Peyer's patch (tissue), 4 donors: ENCODE data around the gene ADH7. TPM values are rescaled to one million over a fixed set of nuclear protein-coding genes. Genes with fewer than 3 reads are reported as not detected.
"Not testable (repeated sequence)": the region's sequence is repeated elsewhere in the genome, so short reads cannot be mapped to it uniquely, and the experiment has no call there.

Source experiments
- DNase-seq, 3 donors: peaks; one replicate each; pipeline ENCODE4 v3.0.0-alpha.2; 2017 to 2019
- H3K27ac ChIP-seq, 4 donors: fragments of 200-600 bp; sonication (generic); one replicate each; pipeline ENCODE4 v1.5.1; 2016 to 2019
- H3K27me3 ChIP-seq, 2 donors: fragments of 200-600 bp; sonication (generic); one replicate each; pipeline ENCODE4 v1.5.1; 2019
- H3K36me3 ChIP-seq, 3 donors: fragments of 200-600 bp; sonication (generic); one replicate each; pipeline ENCODE4 v1.5.1; 2016 to 2019
- H3K4me1 ChIP-seq, 4 donors: fragments of 200-600 bp; sonication (generic); one replicate each; pipeline ENCODE4 v1.5.1; 2016 to 2019
- H3K4me3 ChIP-seq, 4 donors: fragments of 200-600 bp; sonication (generic); 1 replicate in 3 of 4; 2 replicates in 1 of 4; pipeline ENCODE4 v1.5.1; 2016 to 2019; ENCODE audit warnings: mild to moderate bottlenecking in 1 of 4
- H3K9me3 ChIP-seq, 4 donors: fragments of 200-600 bp; sonication (generic); one replicate each; pipeline ENCODE4 v1.5.1; 2016 to 2019; ENCODE audit warnings: mild to moderate bottlenecking in 1 of 4
- POLR2A ChIP-seq, 2 donors: fragments of 450-650 bp; IDR thresholded peaks; one replicate each; pipeline ENCODE4 v1.5.1; 2017; ENCODE audit warnings: antibody characterized with exemption in 2 of 2, mild to moderate bottlenecking in 2 of 2, moderate library complexity in 2 of 2
- total RNA-seq, 4 donors: library from RNA; depleted of rRNA; stranded (reverse); fragments of >200 nt; gene quantifications; one replicate each; pipeline ENCODE4 v1.1.0, GENCODE V29; 2016
- TF ChIP-seq, protein P1 (sequence below), 6 experiments: fragments of 450-650 bp in 4 of 6; fragments of 200-600 bp in 2 of 6; sonication (generic) in 1 of 6; IDR thresholded peaks; one replicate each; pipeline ENCODE4 v1.5.1; 2017 to 2019; ENCODE audit warnings: antibody characterized with exemption in 6 of 6, mild to moderate bottlenecking in 3 of 6, moderate library complexity in 1 of 6

Gene ADH7
- total RNA-seq, 4 donors from 2014 or later: not detected

- no peaks in the 10 kb centered on the region for H3K9me3 ChIP-seq
- no peak overlapping the region for H3K27ac ChIP-seq
- no peak overlapping the region for H3K4me3 ChIP-seq
- no peaks in the 10 kb centered on the region for H3K27me3 ChIP-seq
- no peaks in the 10 kb centered on the region for H3K36me3 ChIP-seq
- DNase-seq: no peak
- TF ChIP-seq, protein P1, sequence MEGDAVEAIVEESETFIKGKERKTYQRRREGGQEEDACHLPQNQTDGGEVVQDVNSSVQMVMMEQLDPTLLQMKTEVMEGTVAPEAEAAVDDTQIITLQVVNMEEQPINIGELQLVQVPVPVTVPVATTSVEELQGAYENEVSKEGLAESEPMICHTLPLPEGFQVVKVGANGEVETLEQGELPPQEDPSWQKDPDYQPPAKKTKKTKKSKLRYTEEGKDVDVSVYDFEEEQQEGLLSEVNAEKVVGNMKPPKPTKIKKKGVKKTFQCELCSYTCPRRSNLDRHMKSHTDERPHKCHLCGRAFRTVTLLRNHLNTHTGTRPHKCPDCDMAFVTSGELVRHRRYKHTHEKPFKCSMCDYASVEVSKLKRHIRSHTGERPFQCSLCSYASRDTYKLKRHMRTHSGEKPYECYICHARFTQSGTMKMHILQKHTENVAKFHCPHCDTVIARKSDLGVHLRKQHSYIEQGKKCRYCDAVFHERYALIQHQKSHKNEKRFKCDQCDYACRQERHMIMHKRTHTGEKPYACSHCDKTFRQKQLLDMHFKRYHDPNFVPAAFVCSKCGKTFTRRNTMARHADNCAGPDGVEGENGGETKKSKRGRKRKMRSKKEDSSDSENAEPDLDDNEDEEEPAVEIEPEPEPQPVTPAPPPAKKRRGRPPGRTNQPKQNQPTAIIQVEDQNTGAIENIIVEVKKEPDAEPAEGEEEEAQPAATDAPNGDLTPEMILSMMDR (IDR thresholded peaks at IDR 0.05): no peak
- TF ChIP-seq POLR2A (IDR thresholded peaks at IDR 0.05): no peak
- H3K4me1 ChIP-seq: no peaks in the 10 kb centered on the region
Measured at GRCh38 chr4:99437723-99438404, 2.7 kb upstream of the ADH7 start.

GRCh38 chr4:99436976-99437722 lies 2.0 kb upstream of the ADH7 start:
- no peaks in the 10 kb centered on the region for H3K9me3 ChIP-seq
- H3K4me1 ChIP-seq: no peaks in the 10 kb centered on the region
- H3K27ac ChIP-seq: no peak overlapping the region
- H3K36me3 ChIP-seq: no peaks in the 10 kb centered on the region
- no peaks in the 10 kb centered on the region for H3K27me3 ChIP-seq
- no peak overlapping the region for H3K4me3 ChIP-seq
- no peak for DNase-seq
- no peak for TF ChIP-seq POLR2A (IDR thresholded peaks at IDR 0.05)
- TF ChIP-seq, protein P1 (IDR thresholded peaks at IDR 0.05): no peak

DNA sequence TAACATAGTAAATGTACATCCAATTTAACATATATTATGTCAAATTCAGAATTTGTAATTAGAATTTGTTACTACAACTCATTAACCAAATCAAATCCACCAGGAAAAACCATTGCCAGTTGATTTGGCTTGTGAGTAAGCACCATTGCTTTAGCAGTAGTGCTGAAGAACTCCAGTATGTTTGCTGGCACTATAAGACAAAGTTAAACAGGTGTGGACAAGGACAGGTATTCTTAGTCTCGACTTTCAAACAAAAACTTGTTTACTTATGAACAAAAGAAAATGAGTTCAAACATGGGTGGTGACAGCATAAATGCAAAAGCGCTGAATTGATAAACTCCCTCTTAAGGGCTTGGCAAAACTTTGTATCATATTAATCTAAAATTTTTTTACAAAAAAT lies 1.3 kb upstream of the ADH7 start:
- Histone ChIP-seq H3K27ac (no peak overlapping the region), H3K4me1 (no peaks in the 10 kb centered on the region), H3K27me3 (no peaks in the 10 kb centered on the region), H3K36me3 (no peaks in the 10 kb centered on the region), H3K4me3 (no peak overlapping the region), H3K9me3 (no peaks in the 10 kb centered on the region)
- no peak for TF ChIP-seq POLR2A (IDR thresholded peaks at IDR 0.05)
- TF ChIP-seq, protein P1 (IDR thresholded peaks at IDR 0.05): no peak
- no peak for DNase-seq

DNA sequence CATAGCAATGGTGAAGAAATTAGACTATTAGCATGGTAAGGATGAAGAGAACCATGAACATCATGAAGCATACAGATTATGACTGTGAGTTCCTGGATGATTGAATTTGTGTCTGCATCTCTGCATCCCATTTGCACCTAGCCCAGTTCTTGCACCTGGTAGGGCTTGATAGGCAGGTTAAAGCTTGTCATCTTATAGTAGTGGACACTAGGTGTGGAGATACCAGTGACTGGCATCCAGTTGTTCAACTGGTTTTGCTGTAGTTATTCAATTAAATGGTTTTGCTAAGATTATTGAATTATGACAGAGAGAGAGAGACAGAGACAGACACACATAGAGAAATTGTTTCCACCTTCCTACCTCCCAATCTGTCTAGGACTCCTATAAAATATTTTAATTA lies 5.0 kb downstream of the ADH7 start:
- Histone ChIP-seq H3K4me3 (no peak overlapping the region), H3K9me3 (no peaks in the 10 kb centered on the region), H3K36me3 (no peaks in the 10 kb centered on the region), H3K27ac (no peak overlapping the region), H3K4me1 (no peaks in the 10 kb centered on the region), H3K27me3 (no peaks in the 10 kb centered on the region)
- DNase-seq: no peak
- TF ChIP-seq POLR2A (IDR thresholded peaks at IDR 0.05): no peak
- TF ChIP-seq, protein P1 (IDR thresholded peaks at IDR 0.05): no peak

DNA sequence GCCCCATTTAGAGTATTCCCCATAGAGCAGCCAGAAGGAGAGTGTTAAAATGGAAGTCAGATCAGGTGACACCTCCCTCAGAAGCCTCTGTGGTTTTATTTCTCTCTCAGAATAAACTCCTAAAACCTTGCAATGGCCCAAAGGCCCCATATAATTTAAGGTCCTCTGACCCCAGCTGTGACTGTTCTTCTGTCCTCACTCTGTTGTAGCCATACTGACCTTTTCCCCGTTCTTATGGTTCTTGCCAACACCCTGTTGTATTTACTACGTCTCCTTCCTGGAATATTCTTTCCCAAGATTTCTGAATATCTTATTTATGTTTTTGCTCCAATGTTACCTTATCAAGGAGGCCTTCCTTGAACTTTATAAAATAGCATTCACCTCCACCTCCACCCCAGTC lies 18.0 kb downstream of the ADH7 start:
- Histone ChIP-seq H3K27me3 (no peaks in the 10 kb centered on the region), H3K4me3 (no peak overlapping the region)

DNA sequence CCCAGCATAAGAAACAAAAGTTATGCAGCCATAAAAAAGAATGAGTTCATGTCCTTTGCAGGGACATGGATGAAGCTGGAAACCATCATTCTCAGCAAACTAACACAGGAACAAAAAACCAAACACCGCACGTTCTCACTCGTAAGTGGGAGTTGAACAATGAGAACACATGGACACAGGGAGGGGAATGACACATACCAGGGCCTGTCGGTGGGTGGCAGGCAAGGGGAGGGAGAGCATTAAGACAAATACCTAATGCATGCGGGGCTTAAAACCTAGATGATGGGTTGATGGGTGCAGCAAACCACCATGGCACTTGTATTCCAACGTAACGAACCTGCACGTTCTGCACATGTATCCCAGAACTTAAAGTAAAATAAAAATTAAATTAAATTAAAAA lies 19.4 kb downstream of the ADH7 start:
- DNase-seq, H3K4me3 ChIP-seq, H3K27ac ChIP-seq: not testable (repeated sequence)

More for the DNA sequence above, 18.0 kb downstream of the ADH7 start:
- peaks cover 0 to 2% (median 0%) of the 10 kb centered on the region in 4 donors for H3K9me3 ChIP-seq
- no peak overlapping the region for H3K27ac ChIP-seq
- no peaks in the 10 kb centered on the region for H3K36me3 ChIP-seq
- no peak for TF ChIP-seq POLR2A (IDR thresholded peaks at IDR 0.05)
- TF ChIP-seq, protein P1 (IDR thresholded peaks at IDR 0.05): no peak
- no peak for DNase-seq
- peaks cover 0 to 6% (median 0%) of the 10 kb centered on the region in 4 donors for H3K4me1 ChIP-seq

GRCh38 chr4:99414902-99415301 lies 20.2 kb downstream of the ADH7 start:
- not testable (repeated sequence) for H3K4me1 ChIP-seq, H3K27me3 ChIP-seq, H3K4me3 ChIP-seq, H3K9me3 ChIP-seq, DNase-seq, H3K36me3 ChIP-seq, H3K27ac ChIP-seq

More for the DNA sequence above, 19.4 kb downstream of the ADH7 start:
- not testable (repeated sequence) for H3K36me3 ChIP-seq, H3K27me3 ChIP-seq, H3K4me1 ChIP-seq, H3K9me3 ChIP-seq
